GM19324 (cell line): Measurements from ENCODE around the gene HUNK.
"Not testable (repeated sequence)": the region's sequence is repeated elsewhere in the genome, so short reads cannot be mapped to it uniquely, and the experiment has no call there.

Experiments
- ATAC-seq: cut with Tn5 transposase; IDR thresholded peaks from one replicate; pipeline ENCODE4 v1.9.1; 2021; ENCODE audit warnings: mild to moderate bottlenecking, moderate library complexity; ENCODE audit not compliant: unreplicated experiment, low FRiP score

Gene HUNK

GRCh38 chr21:31872452-31873274 lies at the start of gene HUNK:
Gene HUNK (plus strand): TSS chr21:31873020. CDS start chr21:31873675, 655 bp downstream.
- no peak for ATAC-seq

- no peak for ATAC-seq
Measured at GRCh38 chr21:31829736-31830472, 42.9 kb upstream of the HUNK start.

- ATAC-seq: no peak
Measured at GRCh38 chr21:31830701-31831100, 42.1 kb upstream of the HUNK start.

- no peak for ATAC-seq
Measured at GRCh38 chr21:31837041-31837440, 35.8 kb upstream of the HUNK start.

DNA sequence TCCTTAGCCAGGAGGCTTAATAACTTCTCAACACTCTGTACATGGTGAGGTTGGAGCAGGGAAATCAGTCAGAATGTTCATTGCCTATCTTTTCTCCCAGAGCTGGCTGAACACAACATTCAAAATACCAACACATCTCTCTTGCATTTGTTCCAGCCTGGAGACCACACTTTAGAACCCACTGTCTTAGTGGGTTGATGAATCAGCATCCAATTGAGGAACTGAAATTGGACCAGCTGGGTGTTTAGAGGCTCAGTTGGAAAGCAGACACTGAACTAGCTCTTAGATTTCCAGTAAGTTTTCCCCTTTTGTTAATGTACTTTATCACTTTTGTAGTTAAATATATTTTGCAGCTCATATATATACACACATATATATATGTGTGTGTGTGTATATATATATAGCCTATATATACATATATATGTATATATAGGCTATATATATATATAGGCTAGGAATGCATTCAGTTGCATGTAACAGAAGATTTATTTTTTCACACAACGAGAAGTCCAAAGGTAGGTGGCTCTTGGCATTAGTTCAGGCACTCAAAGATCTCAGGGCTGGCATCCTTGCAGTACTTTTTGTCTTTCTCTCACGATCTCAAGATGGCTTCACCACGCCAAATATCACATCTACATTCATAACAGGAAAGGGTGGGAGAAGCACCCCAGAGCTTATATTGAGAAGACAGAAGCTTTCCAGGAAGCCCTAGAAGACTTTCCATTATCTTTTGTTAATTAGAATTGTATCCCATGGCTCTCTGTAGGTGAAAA lies 35.0 kb upstream of the HUNK start:
- no peak for ATAC-seq

GRCh38 chr21:31838586-31839355 lies 34.0 kb upstream of the HUNK start:
- no peak for ATAC-seq

DNA sequence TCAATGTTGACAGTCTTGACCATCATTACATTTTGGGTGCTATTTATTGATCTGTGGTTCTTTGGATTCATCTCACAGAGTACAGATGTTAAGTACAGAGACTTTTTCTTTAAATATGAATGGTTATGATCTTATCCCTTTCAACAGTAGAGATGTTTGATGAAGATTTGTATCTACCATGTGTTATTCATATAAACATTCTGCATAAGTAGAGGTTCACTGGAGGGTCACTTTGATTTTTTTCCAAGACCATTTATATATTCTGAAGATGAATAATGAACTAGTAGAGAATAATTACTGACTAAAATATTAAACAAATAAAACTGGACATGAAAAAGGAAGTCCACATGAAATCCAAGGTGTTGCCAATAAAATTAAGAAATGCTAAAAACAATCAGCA lies 28.6 kb upstream of the HUNK start:
- ATAC-seq: no peak

DNA sequence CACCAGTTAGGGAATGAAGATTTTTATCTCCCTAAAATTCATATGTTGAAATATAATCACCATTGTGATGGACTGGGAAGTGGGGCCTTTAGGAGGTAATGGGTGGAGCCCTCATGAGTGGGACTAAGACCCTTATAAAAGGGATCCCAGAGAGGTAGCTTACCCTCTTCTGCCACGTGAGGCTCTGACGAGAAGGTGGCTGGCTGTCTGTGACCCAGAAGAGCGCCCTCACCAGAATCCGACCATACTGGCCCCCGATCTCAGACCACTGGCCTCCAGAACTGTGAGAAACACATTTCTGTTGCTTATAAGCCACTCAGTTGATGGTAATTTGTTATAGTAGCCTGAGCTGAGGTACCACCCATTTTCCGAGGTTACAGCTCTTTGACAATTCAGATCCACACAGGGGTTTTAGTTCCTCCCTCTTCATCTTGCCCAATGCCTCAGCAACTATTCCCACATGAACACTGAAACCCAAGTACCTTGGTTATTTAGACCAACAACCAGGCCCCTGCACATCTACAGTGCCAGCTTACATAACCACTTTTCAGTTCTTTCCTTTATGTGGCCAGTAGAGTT lies 27.6 kb upstream of the HUNK start:
- ATAC-seq: no peak

DNA sequence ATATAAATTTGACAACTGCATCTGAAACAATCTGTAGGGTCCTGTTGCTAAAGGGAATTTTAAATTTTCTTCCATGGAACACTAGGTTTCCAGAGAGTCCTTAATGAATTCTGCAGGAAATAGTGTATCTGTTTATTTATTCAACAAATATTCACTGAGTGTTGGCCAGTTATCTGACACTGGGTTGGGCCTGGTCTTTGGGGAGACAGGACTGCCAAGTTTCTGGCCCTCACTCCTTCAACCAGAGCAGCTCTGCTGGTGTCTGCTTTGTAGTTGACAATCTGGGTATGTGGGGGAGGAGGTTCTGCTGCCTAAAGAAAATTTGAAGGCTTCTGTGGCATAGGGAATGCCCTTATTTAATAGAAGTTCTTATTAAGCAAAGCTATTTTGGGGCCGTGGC lies 26.1 kb upstream of the HUNK start:
- ATAC-seq: no peak

- ATAC-seq: no peak
Measured at GRCh38 chr21:31847761-31848160, 25.1 kb upstream of the HUNK start.

DNA sequence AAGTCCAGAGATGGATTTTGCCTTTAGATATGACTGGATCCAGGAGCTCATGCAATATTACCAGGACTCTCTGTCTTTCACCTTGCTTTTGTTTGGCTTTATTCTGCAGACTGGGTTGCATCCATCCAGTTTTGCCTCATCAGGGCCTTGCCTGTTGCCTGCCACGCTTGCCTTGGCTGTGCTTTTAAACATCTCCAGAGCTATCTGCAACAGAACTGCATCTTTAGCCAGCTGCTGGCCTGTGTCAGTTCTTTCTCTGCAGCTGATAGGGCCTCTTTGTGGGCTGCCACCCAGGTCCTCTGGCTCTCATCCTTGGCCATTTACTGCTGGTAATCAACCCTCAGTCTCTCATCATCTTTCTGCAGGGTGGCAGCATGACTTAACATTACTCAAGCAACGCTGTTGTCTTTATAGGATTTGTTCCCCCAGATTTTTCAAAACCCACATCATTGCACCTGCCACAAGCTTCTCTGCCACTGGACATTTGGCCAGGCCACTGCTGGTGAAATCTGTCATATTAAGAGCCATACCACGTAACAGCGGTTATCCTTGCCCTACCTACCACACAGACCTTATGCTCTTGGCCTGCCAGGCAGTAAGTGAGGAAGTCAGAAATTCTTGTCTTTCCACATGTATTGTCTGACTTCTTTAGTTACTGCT lies 24.4 kb upstream of the HUNK start:
- ATAC-seq: no peak

DNA sequence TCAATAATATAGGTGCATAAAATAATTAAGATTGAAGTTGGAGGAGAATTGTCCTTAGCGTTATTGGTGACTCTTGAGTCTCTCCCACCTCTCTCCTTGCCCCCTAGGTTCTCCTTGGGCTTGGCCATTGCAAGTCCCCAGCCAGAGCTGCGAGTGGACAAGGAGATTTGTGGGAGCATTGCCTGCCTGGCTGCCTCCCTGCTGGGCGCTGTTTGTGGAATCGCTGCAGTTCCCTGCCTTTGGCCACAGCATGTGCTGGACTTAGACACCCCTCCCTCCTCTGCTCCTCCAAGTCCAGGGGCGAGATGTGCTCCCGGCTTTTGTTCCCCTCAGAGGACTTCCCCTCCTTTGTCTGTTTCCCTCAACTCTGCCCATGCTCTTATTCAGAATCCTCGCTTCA lies 21.9 kb upstream of the HUNK start:
- ATAC-seq: no peak

GRCh38 chr21:31855180-31855579 lies 17.6 kb upstream of the HUNK start:
- no peak for ATAC-seq

DNA sequence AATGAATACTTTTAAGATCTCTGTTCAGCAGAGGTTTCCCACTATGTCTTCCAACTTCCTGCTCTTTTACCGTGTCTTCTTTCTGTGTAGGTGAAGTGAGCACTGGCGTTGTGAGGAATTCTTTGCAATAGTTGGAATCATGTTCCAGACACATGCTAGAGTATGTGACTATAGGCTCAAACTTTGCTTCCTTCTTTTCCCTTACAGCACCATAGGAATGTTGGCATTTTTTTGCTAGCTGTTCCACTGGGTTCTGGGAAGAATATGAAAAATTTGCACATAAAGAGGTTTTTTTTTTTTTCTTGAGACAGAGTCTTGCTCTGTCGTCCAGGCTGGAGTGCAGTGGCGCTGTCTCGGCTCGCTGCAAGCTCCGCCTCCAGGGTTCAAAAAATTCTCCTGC lies 15.7 kb upstream of the HUNK start:
- no peak for ATAC-seq

DNA sequence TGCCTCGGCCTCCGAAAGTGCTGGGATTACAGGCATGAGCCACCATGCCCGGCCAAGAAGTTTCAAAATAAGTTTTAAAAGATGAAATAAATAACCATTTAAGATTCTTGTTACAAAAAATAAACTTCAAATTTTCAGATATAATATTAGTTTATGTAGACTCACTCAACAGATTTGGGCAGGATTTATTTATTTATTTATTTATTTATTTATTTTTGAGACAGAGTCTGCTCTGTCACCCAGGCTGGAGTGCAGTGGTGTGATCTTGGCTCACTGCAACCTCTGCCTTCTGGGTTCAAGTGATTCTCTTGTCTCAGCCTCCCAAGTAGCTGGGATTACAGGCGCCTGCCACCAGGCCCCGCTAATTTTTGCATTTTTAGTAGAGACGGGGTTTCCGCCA lies 15.2 kb upstream of the HUNK start:
- ATAC-seq: not testable (repeated sequence)

GRCh38 chr21:31860851-31861250 lies 12.0 kb upstream of the HUNK start:
- no peak for ATAC-seq

GRCh38 chr21:31862078-31862477 lies 10.7 kb upstream of the HUNK start:
- no peak for ATAC-seq

DNA sequence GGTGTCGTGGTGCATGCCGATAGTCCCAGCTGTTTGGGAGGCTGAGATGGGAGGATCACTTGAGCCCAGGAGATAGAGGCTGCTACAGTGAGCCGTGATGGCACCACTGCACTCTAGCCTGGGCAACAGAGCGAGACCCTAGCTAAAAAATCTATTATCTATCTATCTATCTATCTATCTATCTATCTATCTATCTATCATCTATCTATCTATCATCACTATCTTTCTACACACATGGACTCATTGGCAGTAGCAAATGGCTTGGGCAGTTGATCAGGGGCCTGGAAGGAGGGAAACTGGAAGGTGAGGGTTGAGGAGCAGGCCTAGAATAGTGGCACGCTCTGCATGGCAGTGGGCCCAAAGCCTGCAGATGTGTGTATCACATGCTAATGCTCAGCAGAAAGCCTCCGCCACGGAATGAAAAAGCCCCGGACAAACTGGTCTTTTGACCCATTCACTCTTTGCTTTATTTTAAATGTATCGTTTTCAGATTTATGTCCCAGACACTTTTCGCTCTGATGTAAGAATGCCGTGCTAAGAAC lies 7.3 kb upstream of the HUNK start:
- ATAC-seq: no peak

DNA sequence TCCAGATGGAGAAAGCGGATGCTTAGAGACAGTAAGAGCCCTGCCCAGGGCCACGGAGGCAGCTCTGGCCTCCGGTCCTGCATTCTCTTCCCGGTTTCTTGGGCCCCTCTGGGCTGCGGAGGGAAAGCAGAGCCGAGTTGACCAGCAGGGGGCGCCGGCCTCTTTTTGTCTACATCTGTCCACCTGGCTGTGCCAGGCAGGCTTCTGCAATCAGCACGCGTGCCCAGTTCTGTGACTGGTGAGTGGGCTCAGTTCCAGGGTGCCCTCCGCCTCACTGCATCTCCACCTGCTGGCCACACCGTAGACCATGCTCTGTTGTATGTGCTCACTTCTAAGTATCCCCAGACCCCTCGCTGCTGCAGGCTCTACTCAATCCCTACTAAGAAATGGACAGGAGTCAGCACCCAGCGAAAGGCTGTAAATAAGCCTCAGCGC lies 6.7 kb upstream of the HUNK start:
- ATAC-seq: peak; percentile 51
